ENCODE results near the gene HSPA12A.

DNA sequence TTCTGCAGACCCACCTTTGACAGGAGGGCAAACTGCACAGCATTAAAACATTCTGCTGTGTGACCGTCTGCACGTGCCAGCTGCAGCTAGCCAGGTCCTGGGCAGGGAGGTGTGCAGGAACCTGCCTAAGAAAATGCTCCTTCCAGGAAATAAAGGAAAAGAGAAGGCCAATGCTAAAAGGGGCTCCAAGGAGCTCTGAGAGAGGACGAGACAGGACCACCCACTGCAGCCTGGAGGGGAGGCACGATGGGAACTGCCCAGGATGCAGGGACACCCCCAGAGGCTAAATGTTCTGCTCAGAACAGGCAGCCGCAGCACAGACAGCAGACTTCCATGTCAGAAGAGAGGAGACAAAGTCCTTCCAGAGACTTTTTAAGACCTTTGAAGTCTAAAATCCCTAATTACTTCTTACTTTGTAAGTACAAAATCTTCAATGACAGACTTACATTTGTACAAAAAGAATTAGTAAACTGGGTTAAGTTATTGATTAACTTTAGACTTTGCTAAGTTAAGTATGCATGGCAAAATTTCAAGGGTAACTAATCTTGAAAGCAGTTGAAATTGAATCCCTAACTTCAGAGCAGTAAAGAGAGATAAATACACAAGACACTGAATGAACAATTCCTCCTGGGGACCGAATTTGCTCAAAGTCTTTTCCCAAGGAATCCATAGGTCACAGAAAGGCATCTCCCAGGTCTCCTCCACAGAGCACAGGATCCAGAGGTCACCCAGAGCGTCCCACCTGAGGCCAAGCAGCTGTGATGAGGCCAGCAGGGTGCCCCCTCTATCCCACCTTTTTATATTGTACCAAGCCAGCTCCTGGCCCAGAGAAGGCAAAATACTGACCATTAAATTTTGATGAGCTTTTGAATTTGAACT, 21.5 kb downstream of the HSPA12A start:
- TF ChIP-seq, protein P1, sequence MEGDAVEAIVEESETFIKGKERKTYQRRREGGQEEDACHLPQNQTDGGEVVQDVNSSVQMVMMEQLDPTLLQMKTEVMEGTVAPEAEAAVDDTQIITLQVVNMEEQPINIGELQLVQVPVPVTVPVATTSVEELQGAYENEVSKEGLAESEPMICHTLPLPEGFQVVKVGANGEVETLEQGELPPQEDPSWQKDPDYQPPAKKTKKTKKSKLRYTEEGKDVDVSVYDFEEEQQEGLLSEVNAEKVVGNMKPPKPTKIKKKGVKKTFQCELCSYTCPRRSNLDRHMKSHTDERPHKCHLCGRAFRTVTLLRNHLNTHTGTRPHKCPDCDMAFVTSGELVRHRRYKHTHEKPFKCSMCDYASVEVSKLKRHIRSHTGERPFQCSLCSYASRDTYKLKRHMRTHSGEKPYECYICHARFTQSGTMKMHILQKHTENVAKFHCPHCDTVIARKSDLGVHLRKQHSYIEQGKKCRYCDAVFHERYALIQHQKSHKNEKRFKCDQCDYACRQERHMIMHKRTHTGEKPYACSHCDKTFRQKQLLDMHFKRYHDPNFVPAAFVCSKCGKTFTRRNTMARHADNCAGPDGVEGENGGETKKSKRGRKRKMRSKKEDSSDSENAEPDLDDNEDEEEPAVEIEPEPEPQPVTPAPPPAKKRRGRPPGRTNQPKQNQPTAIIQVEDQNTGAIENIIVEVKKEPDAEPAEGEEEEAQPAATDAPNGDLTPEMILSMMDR (IDR thresholded peaks at IDR 0.05): no peak
- TF ChIP-seq POLR2AphosphoS5 (IDR thresholded peaks at IDR 0.05) (no peak), POLR2A (IDR thresholded peaks at IDR 0.05) (no peak), EP300 (IDR thresholded peaks at IDR 0.05) (no peak)

All from sigmoid colon (tissue), 4 donors.